HG03342 (cell line): ENCODE results near the gene AFG3L2.
A peak's percentile ranks its signal among the peaks of the same experiment; 100 is the strongest.

ENCODE experiments used
- ATAC-seq: cut with Tn5 transposase; IDR thresholded peaks from one replicate; pipeline ENCODE4 v1.9.1; 2021; ENCODE audit warnings: mild to moderate bottlenecking, moderate library complexity; ENCODE audit not compliant: unreplicated experiment

AFG3L2 gene

GRCh38 chr18:12306752-12307700 lies 70.0 kb downstream of the AFG3L2 start:
- ATAC-seq: peak; percentile 11

- no peak for ATAC-seq
Observed at GRCh38 chr18:12305930-12306629, 70.9 kb downstream of the AFG3L2 start.

GRCh38 chr18:12305211-12305610 lies 71.8 kb downstream of the AFG3L2 start:
- ATAC-seq: no peak

- no peak for ATAC-seq
Observed at GRCh38 chr18:12304351-12305210, 72.4 kb downstream of the AFG3L2 start.

- ATAC-seq: no peak
Observed at GRCh38 chr18:12302391-12303147, 74.5 kb downstream of the AFG3L2 start.

- no peak for ATAC-seq
Observed at GRCh38 chr18:12301263-12302005, 75.6 kb downstream of the AFG3L2 start.

GRCh38 chr18:12299862-12300261 lies 77.2 kb downstream of the AFG3L2 start:
- no peak for ATAC-seq

GRCh38 chr18:12296457-12296856 lies 80.6 kb downstream of the AFG3L2 start:
- no peak for ATAC-seq

- no peak for ATAC-seq
Observed at GRCh38 chr18:12296087-12296403, 81.0 kb downstream of the AFG3L2 start.

GRCh38 chr18:12295389-12296086 lies 81.5 kb downstream of the AFG3L2 start:
- no peak for ATAC-seq

GRCh38 chr18:12293831-12294230 lies 83.2 kb downstream of the AFG3L2 start:
- ATAC-seq: no peak

GRCh38 chr18:12291690-12292089 lies 85.3 kb downstream of the AFG3L2 start:
- no peak for ATAC-seq

- no peak for ATAC-seq
Observed at GRCh38 chr18:12291161-12291560, 85.9 kb downstream of the AFG3L2 start.

- no peak for ATAC-seq
Observed at GRCh38 chr18:12290086-12290485, 86.9 kb downstream of the AFG3L2 start.

- no peak for ATAC-seq
Observed at GRCh38 chr18:12288403-12288755, 88.6 kb downstream of the AFG3L2 start.

GRCh38 chr18:12287684-12288402 lies 89.2 kb downstream of the AFG3L2 start:
- ATAC-seq: no peak

- no peak for ATAC-seq
Observed at GRCh38 chr18:12287131-12287681, 89.8 kb downstream of the AFG3L2 start.

GRCh38 chr18:12283666-12284065 lies 93.4 kb downstream of the AFG3L2 start:
- no peak for ATAC-seq
